Gastroesophageal sphincter (tissue), 4 donors: Measurements from ENCODE around the gene FOXL1. TPM values are rescaled to one million over a fixed set of nuclear protein-coding genes. Genes with fewer than 3 reads are reported as not detected.

ENCODE experiments used
- ATAC-seq: fragments of 150-250 bp; one replicate; pipeline ENCODE4 v1.9.1; 2016; ENCODE audit warnings: mild to moderate bottlenecking, moderate library complexity
- H3K27ac ChIP-seq, 4 donors: fragments of 200-600 bp; sonication (generic) in 3 of 4; 1 replicate in 3 of 4; 2 replicates in 1 of 4; pipeline ENCODE4 v1.5.1; 2016 to 2019
- H3K27me3 ChIP-seq: fragments of 200-600 bp; sonication (generic); one replicate; pipeline ENCODE4 v1.5.1; 2019
- H3K36me3 ChIP-seq, 2 donors: fragments of 200-600 bp; sonication (generic); one replicate each; pipeline ENCODE4 v1.5.1; 2019; ENCODE audit warnings: control low read depth in 1 of 2
- H3K4me1 ChIP-seq, 3 donors: fragments of 200-600 bp; sonication (generic); 1 replicate in 2 of 3; 2 replicates in 1 of 3; pipeline ENCODE4 v1.5.1; 2016 to 2019; ENCODE audit warnings: control low read depth in 2 of 3
- H3K4me3 ChIP-seq, 2 donors: fragments of 200-600 bp; sonication (generic); one replicate each; pipeline ENCODE4 v1.5.1; 2019; ENCODE audit warnings: mild to moderate bottlenecking in 1 of 2, moderate library complexity in 1 of 2
- H3K9me3 ChIP-seq, 3 donors: fragments of 200-600 bp; sonication (generic); one replicate each; pipeline ENCODE4 v1.5.1; 2017 to 2019; ENCODE audit warnings: control low read depth in 2 of 3
- EP300 ChIP-seq: sonication (generic); formaldehyde crosslinking; IDR thresholded peaks from one replicate; pipeline ENCODE4 v1.6.1; 2017; ENCODE audit warnings: antibody characterized with exemption, mild to moderate bottlenecking
- POLR2A ChIP-seq, 2 donors: fragments of 450-650 bp; IDR thresholded peaks; one replicate each; pipeline ENCODE4 v1.6.1; 2017; ENCODE audit warnings: antibody characterized with exemption in 2 of 2, mild to moderate bottlenecking in 2 of 2, moderate library complexity in 1 of 2
- POLR2AphosphoS5 ChIP-seq: sonication (generic); formaldehyde crosslinking; IDR thresholded peaks from one replicate; pipeline ENCODE4 v1.6.1; 2017; ENCODE audit warnings: antibody characterized with exemption
- WGBS, 2 donors: methylation state at CpG; one replicate each; pipeline ENCODE4 v1.1.5; 2018; ENCODE audit warnings: low coverage in 1 of 2; 5-methylcytosine and 5-hydroxymethylcytosine counted together
- total RNA-seq, 4 donors: library from RNA; depleted of rRNA; stranded (reverse); fragments of >200 nt; gene quantifications; one replicate each; pipeline ENCODE4 v1.1.0, GENCODE V29; 2016
- TF ChIP-seq, protein P1 (sequence below), 4 experiments: fragments of 200-600 bp in 2 of 4; fragments of 450-650 bp in 2 of 4; sonication (generic) in 1 of 4; IDR thresholded peaks; one replicate each; pipeline ENCODE4 v1.5.1; 2017 to 2019; ENCODE audit warnings: antibody characterized with exemption in 4 of 4, mild to moderate bottlenecking in 2 of 4, moderate library complexity in 2 of 4

The FOXL1 gene
- total RNA-seq, 4 donors from 2014 or later, result 0.25 to 0.81 (median 0.58) TPM; not detected in 1

DNA sequence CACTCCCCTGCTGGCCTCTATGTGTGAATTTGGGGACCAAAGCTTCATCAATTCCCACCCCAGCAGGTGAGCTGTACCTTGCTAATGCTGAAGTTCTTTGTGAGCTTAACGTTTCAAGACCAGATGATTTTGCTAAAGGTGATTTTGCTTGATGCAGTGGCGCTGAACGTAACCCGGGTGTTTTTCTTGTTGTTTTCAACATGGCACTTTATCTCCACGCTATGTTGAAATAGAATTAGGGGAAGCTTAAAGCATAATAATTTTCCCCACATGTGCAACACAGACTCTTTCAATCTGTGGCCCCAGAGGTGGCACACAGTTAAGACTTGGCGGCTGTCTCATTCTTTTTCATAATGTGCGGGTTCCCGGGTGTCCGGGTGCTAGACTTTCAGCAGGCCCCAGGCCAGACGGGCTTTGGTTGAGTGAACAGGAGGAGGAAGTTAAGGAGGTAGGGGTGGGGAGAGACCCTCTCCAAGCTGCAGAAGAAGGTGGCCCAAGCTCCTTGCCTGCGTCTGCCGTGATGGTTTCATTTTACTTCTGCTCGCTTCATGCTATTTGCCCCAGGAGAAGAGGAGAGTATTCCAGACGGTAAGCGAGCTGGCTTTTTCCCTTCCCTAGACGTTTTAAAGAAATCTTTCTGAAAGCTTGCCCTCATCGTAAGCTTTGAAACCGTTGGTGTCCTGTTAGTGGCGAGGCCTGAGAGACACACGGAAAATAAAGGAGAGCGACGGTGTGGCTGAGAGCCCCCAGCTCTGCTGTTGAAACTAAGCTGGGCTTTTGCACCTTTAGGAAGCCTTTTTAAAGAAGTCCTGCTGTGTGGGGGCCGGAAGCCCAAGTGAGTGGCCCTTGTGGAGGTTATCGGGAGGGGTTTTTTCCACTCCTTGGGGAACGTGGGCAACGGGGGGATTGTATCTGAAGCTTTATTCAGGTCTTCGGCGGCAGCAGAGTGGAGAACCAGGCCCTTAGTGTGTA, 7.5 kb upstream of the FOXL1 start:
- H3K27ac ChIP-seq, result peak overlapping the region in 1 of 4 donors; percentile 4
- TF ChIP-seq, protein P1, sequence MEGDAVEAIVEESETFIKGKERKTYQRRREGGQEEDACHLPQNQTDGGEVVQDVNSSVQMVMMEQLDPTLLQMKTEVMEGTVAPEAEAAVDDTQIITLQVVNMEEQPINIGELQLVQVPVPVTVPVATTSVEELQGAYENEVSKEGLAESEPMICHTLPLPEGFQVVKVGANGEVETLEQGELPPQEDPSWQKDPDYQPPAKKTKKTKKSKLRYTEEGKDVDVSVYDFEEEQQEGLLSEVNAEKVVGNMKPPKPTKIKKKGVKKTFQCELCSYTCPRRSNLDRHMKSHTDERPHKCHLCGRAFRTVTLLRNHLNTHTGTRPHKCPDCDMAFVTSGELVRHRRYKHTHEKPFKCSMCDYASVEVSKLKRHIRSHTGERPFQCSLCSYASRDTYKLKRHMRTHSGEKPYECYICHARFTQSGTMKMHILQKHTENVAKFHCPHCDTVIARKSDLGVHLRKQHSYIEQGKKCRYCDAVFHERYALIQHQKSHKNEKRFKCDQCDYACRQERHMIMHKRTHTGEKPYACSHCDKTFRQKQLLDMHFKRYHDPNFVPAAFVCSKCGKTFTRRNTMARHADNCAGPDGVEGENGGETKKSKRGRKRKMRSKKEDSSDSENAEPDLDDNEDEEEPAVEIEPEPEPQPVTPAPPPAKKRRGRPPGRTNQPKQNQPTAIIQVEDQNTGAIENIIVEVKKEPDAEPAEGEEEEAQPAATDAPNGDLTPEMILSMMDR (IDR thresholded peaks at IDR 0.05), result no peak
- TF ChIP-seq POLR2A (IDR thresholded peaks at IDR 0.05), result no peak
- TF ChIP-seq POLR2AphosphoS5, result no peak
- TF ChIP-seq EP300, result no peak
- WGBS, 2 donors, result 72 to 85% methylated on average over 17 of the region's 28 CpGs
- H3K36me3 ChIP-seq, result no peaks in the 10 kb centered on the region
- H3K4me1 ChIP-seq, result peaks cover 0 to 31% (median 4%) of the 10 kb centered on the region in 3 donors
- no peaks in the 10 kb centered on the region for H3K9me3 ChIP-seq
- no peak for ATAC-seq
- H3K27me3 ChIP-seq, result peaks cover 100% of the 10 kb centered on the region
- peak overlapping the region in 1 of 2 donors; percentile 3 for H3K4me3 ChIP-seq

DNA sequence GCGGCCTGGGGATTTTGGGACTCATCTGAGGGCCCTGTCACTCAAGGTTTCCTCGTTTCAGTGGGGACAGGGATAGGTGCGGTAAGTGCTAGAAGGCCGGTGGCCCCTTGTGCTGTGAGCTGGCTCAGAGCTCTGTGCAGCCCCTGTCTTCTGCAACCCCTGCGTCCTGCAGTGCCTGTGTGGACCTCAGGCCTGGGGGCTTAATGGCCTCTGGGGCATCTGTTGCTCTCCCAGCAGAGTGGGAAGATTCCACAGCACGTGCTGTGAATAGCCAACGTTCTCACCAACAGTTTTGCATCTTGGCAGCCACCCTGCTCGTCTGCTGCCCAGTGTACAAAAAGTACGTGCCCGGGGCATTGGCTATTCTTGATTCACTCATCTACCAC, 6.8 kb upstream of the FOXL1 start:
- Histone ChIP-seq H3K9me3 (no peaks in the 10 kb centered on the region), H3K4me1 (peaks cover 0 to 31% (median 4%) of the 10 kb centered on the region in 3 donors), H3K4me3 (peak overlapping the region in 1 of 2 donors; percentile 3), H3K36me3 (no peaks in the 10 kb centered on the region), H3K27ac (peak overlapping the region in 1 of 4 donors; percentile 4), H3K27me3 (peaks cover 100% of the 10 kb centered on the region)
- no peak for ATAC-seq
- no peak for TF ChIP-seq POLR2A (IDR thresholded peaks at IDR 0.05)
- TF ChIP-seq, protein P1 (IDR thresholded peaks at IDR 0.05), result no peak
- no peak for TF ChIP-seq EP300
- no peak for TF ChIP-seq POLR2AphosphoS5
- 35 to 75% methylated on average over 2 to 4 of the region's 10 CpGs for WGBS, 2 donors

DNA sequence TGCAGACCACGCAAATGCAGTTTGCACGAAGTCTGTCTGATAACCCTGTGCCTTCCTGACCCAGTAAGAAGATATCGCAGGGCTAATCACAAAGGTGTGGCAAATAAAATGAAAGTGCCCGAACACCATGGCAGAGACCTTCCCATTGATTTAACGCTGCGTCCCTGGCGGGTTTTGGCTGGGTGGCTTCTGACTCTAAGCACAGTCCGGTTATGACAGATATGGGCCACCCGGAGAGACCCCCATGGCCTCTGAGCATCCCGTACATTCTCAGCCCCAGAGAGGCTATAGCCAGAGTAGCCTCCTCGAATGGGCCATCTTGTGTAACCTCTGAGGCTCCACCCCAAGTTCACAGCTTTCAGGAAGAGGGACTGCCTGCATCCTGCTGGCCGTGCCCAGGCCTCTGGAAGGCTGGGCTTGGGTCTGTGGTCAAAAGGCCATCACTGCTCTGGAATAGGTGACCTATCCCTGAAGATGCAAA, 6.3 kb upstream of the FOXL1 start:
- no peaks in the 10 kb centered on the region for H3K36me3 ChIP-seq
- H3K27me3 ChIP-seq, result peaks cover 100% of the 10 kb centered on the region
- TF ChIP-seq, protein P1 (IDR thresholded peaks at IDR 0.05), result no peak
- TF ChIP-seq POLR2AphosphoS5 (no peak), EP300 (no peak), POLR2A (IDR thresholded peaks at IDR 0.05) (no peak)
- H3K4me3 ChIP-seq, result no peak overlapping the region
- H3K4me1 ChIP-seq, result peaks cover 0 to 29% (median 4%) of the 10 kb centered on the region in 3 donors
- WGBS, 2 donors, result 75 to 95% methylated on average over 8 of the region's 12 CpGs
- ATAC-seq, result no peak
- H3K9me3 ChIP-seq, result no peaks in the 10 kb centered on the region
- H3K27ac ChIP-seq, result no peak overlapping the region

DNA sequence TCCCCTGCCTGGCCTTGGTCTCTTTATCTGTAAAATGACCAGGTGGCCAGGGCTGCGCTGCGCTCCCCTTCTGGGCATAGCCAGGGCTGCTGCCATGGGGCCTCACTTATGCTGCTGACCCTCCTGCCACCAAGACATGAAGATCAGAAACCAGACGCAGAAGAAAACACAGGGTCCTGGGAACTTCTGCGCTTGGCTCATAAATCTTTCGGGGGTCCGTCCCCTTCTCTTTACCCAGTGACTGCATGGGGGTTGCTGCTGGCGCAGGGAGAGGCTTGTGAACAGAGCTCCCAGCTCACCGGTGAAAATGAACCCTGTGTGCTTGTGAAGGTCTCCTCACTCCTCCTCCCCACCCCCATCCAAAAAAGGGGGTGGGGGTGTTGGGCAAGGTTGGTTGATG, 5.7 kb upstream of the FOXL1 start:
- peaks cover 100% of the 10 kb centered on the region for H3K27me3 ChIP-seq
- H3K4me1 ChIP-seq, result peaks cover 0 to 23% (median 0%) of the 10 kb centered on the region in 3 donors
- H3K36me3 ChIP-seq, result no peaks in the 10 kb centered on the region
- TF ChIP-seq POLR2AphosphoS5 (no peak), EP300 (no peak), POLR2A (IDR thresholded peaks at IDR 0.05) (no peak)
- TF ChIP-seq, protein P1 (IDR thresholded peaks at IDR 0.05), result no peak
- H3K9me3 ChIP-seq, result no peaks in the 10 kb centered on the region
- no peak for ATAC-seq
- no peak overlapping the region for H3K27ac ChIP-seq
- H3K4me3 ChIP-seq, result no peak overlapping the region
- WGBS, 2 donors, result 93% methylated on average over 3 of the region's 8 CpGs; no CpG with 5 or more reads in 1 of the 2 donors
